Mesothelial cell of epicardium (in vitro differentiated cells): ENCODE measurements around the gene OR2T34. TPM values are rescaled to one million over a fixed set of nuclear protein-coding genes. Genes with fewer than 3 reads are reported as not detected.

ENCODE experiments used
- DNase-seq, 2 experiments: peaks; one replicate each; pipeline ENCODE4 v3.0.0; 2021; ENCODE audit warnings: low spot score in 2 of 2; ENCODE audit not compliant: unreplicated experiment in 2 of 2
- H3K27ac Mint-ChIP-seq: 2 replicates; pipeline ENCODE4 v1.8.0; 2021; ENCODE audit warnings: mixed read lengths
- H3K27me3 Mint-ChIP-seq: 2 replicates; pipeline ENCODE4 v1.8.0; 2021; ENCODE audit warnings: low read depth, mixed read lengths
- H3K36me3 Mint-ChIP-seq: 2 replicates; pipeline ENCODE4 v1.8.0; 2021; ENCODE audit warnings: mixed read lengths
- H3K4me1 Mint-ChIP-seq: 2 replicates; pipeline ENCODE4 v1.8.0; 2021; ENCODE audit warnings: mixed read lengths
- H3K4me3 Mint-ChIP-seq: 2 replicates; pipeline ENCODE4 v1.8.0; 2021; ENCODE audit warnings: mild to moderate bottlenecking, moderate library complexity, mixed read lengths
- H3K9me3 Mint-ChIP-seq: 2 replicates; pipeline ENCODE4 v1.8.0; 2021; ENCODE audit warnings: mixed read lengths
- CTCF ChIP-seq: fragments of 200-600 bp; sonication (generic); IDR thresholded peaks from one replicate; pipeline ENCODE4 v1.5.0; 2021; ENCODE audit warnings: antibody characterized with exemption; ENCODE audit not compliant: unreplicated experiment
- total RNA-seq: library from RNA; stranded (reverse); gene quantifications from 3 replicates; pipeline ENCODE4 v1.2.1, GENCODE V29; 2021

The OR2T34 gene
- total RNA-seq, 1 donor from 2014 or later, result not detected

DNA sequence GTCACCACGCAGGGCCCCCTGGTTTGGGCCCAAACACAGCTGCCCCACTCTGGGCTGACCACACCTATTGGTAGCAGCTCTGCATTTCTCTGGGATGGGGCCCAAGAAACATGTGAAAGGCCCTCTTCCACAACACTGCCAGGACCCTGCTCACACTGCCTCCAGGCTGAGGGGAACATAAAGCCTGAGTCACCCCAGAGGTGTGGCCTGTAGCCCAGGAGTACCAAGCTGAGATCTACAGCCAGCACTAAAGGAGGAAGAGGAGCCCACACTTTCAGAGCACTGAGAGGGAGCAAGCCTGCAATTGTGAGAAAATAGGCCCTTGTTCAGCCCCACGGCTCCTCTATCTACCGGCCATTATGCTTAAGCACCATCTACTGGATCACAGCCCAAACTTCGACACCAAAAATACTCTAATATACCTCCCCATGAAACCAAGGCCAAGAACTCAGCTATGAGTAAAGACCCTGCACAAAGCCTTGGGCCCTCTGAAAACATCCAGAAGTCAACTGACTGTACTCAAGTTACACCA, 37.4 kb upstream of the OR2T34 start:
- Mint-ChIP-seq H3K27ac (no peak overlapping the region), H3K36me3 (no peaks in the 10 kb centered on the region), H3K4me3 (no peak overlapping the region), H3K27me3 (no peaks in the 10 kb centered on the region), H3K4me1 (no peaks in the 10 kb centered on the region), H3K9me3 (peaks cover 79% of the 10 kb centered on the region)
- TF ChIP-seq CTCF, result no peak
- DNase-seq, result no peak

DNA sequence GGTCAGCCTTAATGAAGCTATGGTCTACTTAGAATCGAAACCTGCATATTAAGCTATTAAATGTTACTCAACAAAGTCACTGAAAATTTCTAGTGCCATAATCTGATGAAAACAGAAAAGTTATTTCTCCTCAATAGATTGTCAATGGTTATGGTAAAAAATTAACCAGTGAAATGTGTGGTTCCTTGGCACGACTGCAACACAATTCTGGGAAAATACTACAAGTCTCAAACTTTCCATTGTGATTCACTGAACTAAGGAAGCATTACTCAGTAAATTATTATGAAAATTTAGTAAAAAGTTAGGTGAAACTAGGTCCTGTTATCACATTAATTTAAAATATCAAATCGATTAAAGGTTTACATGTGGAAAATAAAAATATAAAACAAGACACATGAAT, 35.7 kb upstream of the OR2T34 start:
- no peak for TF ChIP-seq CTCF
- H3K27me3 Mint-ChIP-seq, result no peaks in the 10 kb centered on the region
- H3K4me1 Mint-ChIP-seq, result no peaks in the 10 kb centered on the region
- no peak for DNase-seq
- H3K9me3 Mint-ChIP-seq, result peaks cover 79% of the 10 kb centered on the region
- no peaks in the 10 kb centered on the region for H3K36me3 Mint-ChIP-seq
- no peak overlapping the region for H3K27ac Mint-ChIP-seq
- H3K4me3 Mint-ChIP-seq, result no peak overlapping the region

- Mint-ChIP-seq H3K9me3 (peaks cover 65% of the 10 kb centered on the region), H3K36me3 (no peaks in the 10 kb centered on the region), H3K4me3 (no peak overlapping the region), H3K4me1 (no peaks in the 10 kb centered on the region), H3K27ac (no peak overlapping the region), H3K27me3 (no peaks in the 10 kb centered on the region)
- DNase-seq, result no peak
- TF ChIP-seq CTCF, result no peak
These were observed 24.8 kb upstream of the OR2T34 start for GRCh38 chr1:248599396-248599795.

- no peak for DNase-seq
- Mint-ChIP-seq H3K36me3 (no peaks in the 10 kb centered on the region), H3K27ac (no peak within 1 kb of the TSS), H3K9me3 (peaks cover 63% of the 10 kb centered on the region), H3K27me3 (no peaks in the 10 kb centered on the region), H3K4me1 (no peaks in the 10 kb centered on the region), H3K4me3 (no peak within 1 kb of the TSS)
- TF ChIP-seq CTCF, result no peak
These were observed 23.0 kb upstream of the OR2T34 start, which contains the start of gene OR2T10 for GRCh38 chr1:248597589-248597988. Gene OR2T10, minus strand, starts transcription at chr1:248597700. Its CDS starts 3,932 bp downstream, at chr1:248593768.

DNA sequence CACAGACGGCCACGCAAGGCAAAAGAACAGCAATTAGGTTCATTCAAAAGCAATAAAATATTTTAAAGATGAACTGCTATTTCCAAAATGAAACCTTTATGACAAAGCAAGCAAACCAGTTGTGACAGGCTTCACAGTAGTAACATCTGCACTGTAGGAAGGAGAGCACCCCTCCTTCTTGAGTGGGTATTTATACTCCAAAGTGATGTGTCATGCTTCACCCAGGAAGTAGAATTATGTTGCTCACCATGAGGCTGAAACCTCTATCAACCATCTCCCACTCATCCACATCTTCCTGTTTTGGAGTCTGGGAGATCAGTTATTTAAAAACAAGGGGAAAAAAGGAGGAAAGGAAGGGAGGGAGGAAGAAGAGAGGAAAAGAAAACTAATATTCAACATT, 22.1 kb upstream of the OR2T34 start:
- DNase-seq, result no peak
- H3K27ac Mint-ChIP-seq, result no peak overlapping the region
- H3K9me3 Mint-ChIP-seq, result peaks cover 61% of the 10 kb centered on the region
- no peaks in the 10 kb centered on the region for H3K27me3 Mint-ChIP-seq
- H3K4me3 Mint-ChIP-seq, result no peak overlapping the region
- no peak for TF ChIP-seq CTCF
- no peaks in the 10 kb centered on the region for H3K36me3 Mint-ChIP-seq
- H3K4me1 Mint-ChIP-seq, result no peaks in the 10 kb centered on the region

DNA sequence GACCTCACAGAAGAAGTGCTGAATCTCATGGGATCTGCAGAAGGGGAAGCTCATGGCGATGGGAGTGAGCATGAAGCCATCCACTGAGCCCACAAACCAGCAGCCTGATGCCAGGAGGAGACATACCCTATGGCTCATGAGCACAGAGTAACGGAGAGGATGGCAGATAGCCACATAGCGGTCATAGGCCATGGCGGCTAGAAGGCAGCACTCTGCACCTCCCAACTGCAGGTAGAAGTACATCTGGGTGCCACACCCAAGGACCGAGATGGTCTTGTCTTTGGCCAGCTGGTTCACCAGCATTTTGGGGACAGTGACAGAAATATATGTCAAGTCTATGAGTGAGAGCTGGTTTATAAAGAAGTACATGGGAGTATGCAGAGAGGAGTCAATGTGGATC, 18.7 kb upstream of the OR2T34 start:
- no peak for DNase-seq
- no peak for TF ChIP-seq CTCF
- Mint-ChIP-seq H3K4me1 (no peaks in the 10 kb centered on the region), H3K9me3 (peaks cover 71% of the 10 kb centered on the region), H3K27me3 (no peaks in the 10 kb centered on the region), H3K4me3 (no peak overlapping the region), H3K27ac (no peak overlapping the region), H3K36me3 (no peaks in the 10 kb centered on the region)
